Stomach smooth muscle (tissue), 2 donors: ENCODE data around the gene SLC35A2.
"Not testable (repeated sequence)": the region's sequence is repeated elsewhere in the genome, so short reads cannot be mapped to it uniquely, and the experiment has no call there.

Experiments used
- H3K27ac ChIP-seq: one replicate; pipeline ENCODE4 v1.7.0; 2013; ENCODE audit warnings: mild to moderate bottlenecking, low read length, inconsistent platforms
- H3K27me3 ChIP-seq, 2 donors: one replicate each; pipeline ENCODE4 v1.7.0; 2013; ENCODE audit warnings: low read length in 2 of 2; ENCODE audit not compliant: insufficient read depth in 2 of 2, control insufficient read depth in 1 of 2
- H3K36me3 ChIP-seq, 2 donors: one replicate each; pipeline ENCODE4 v1.7.0; 2013; ENCODE audit warnings: low read length in 2 of 2; ENCODE audit not compliant: control insufficient read depth in 2 of 2, insufficient read depth in 2 of 2
- H3K4me1 ChIP-seq: one replicate; pipeline ENCODE4 v1.7.0; 2013; ENCODE audit warnings: low read length; ENCODE audit not compliant: control insufficient read depth, insufficient read depth
- H3K4me3 ChIP-seq, 2 donors: one replicate each; pipeline ENCODE4 v1.7.0; 2013; ENCODE audit warnings: low read length in 2 of 2
- H3K9ac ChIP-seq, 2 donors: one replicate each; pipeline ENCODE4 v1.7.0; 2013; ENCODE audit warnings: low read length in 2 of 2, mild to moderate bottlenecking in 1 of 2
- H3K9me3 ChIP-seq, 2 donors: one replicate each; pipeline ENCODE4 v1.7.0; 2013; ENCODE audit warnings: low read length in 2 of 2; ENCODE audit not compliant: control insufficient read depth in 2 of 2
- donor health status: healthy.
- donor health status: Pancreatic carcinoma.

The SLC35A2 gene

DNA sequence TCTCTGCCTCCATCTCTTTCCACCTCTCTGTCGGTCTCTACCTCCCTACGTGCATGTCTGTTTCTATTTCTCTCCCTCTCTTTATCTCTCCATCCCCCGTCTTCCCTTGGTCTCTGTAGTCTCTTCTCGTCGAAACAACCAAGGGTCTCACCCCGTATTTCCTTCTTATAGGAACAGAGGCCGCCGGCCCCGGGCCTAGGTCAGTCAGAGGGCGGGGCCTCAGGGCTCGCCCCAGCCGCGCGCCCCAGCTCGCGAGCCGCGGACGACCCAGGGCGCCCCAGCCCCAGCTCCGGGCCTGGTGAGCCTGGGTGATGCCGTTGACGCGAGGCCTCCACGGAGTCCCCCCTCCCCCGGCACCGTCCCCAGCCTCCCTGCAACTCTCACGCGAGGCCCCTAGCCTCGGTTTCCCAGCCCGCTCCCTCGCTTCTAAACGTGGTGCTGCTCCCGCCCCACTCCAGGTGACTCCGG lies 20.5 kb downstream of the SLC35A2 start:
- no peak overlapping the region for H3K27ac ChIP-seq
- H3K27me3 ChIP-seq = peaks cover 0 to 5% of the 10 kb centered on the region in 2 donors
- peaks cover 0 to 5% of the 10 kb centered on the region in 2 donors for H3K36me3 ChIP-seq
- H3K4me3 ChIP-seq = peak overlapping the region; percentile 40 to 69
- H3K9ac ChIP-seq = peak overlapping the region; percentile 61 to 68
- H3K9me3 ChIP-seq = no peaks in the 10 kb centered on the region
- H3K4me1 ChIP-seq = peaks cover 8% of the 10 kb centered on the region

DNA sequence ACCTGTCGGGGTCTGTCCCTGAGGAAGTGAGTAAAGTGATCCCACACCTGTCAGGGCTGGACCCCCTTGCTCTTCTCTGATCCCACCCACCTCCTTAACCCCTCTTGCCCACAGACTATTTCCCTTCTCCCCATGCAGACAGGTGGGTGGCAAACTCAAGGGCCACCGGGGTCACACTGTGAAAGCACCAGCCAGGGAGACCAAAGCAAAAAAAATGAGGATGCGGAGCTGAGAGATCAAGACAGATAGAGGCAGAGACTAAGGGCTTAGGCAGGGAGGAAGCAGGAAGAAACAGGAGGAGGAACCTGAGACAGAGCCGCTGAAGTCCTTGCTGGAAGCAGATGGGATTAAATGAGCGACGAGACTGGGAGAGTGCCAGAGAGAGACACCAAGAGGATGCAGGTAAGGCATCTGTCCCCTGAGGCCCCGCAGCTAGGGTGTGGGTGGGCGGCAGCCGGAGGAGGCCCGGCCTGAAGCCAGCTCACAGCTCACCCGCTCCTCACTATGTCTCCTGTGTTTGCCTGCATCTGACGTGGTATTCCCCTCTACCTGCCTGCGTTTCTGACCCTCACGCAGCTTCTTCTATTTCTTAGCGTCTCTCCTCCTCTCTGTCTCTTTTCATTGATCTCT lies 21.0 kb downstream of the SLC35A2 start:
- Histone ChIP-seq H3K9me3 (no peaks in the 10 kb centered on the region), H3K4me3 (peak overlapping the region; percentile 40 to 69), H3K4me1 (peaks cover 8% of the 10 kb centered on the region), H3K27ac (no peak overlapping the region), H3K9ac (peak overlapping the region; percentile 61 to 68), H3K36me3 (peaks cover 0 to 5% of the 10 kb centered on the region in 2 donors), H3K27me3 (peaks cover 0 to 5% of the 10 kb centered on the region in 2 donors)

DNA sequence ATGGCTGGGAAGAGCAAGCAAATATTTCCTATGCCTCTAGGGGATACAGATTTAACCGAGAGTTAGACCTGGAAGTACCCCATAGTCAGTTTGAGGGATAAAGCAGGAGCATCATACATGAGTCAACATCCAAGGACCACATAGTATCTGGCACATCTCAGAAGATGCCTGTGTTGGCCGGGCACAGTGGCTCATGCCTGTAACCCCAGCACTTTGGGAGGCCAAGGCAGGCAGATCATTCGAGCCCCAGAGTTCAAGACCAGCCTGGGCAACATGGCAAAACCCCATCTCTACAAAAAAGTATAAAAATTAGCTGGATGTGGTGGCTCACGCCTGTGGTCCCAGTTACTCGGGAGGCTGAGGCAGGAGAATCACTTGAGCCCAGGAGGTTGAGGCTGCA lies 24.9 kb downstream of the SLC35A2 start:
- not testable (repeated sequence) for H3K27ac ChIP-seq, H3K4me3 ChIP-seq, H3K9ac ChIP-seq, H3K4me1 ChIP-seq, H3K36me3 ChIP-seq, H3K9me3 ChIP-seq, H3K27me3 ChIP-seq

DNA sequence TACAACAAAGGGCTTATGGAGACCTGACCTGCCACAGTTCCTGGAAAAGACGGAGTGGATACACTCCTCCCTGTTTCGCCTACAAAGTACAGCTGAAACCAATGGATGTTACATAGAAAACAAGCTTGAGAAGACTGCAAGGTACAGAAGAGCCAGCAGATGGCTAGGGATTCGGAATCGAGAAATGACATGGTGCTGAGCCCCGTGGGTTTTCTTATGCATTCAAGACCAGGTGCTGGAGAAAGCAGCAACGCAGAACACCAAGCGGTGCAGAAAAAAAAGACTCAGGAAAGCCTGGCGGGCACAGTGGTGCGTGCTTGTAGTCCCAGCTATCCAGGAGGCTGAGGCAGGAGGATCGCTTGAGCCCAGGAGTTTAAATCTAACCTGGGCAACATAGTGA lies 27.7 kb downstream of the SLC35A2 start:
- Histone ChIP-seq H3K27ac (no peak overlapping the region), H3K4me1 (no peaks in the 10 kb centered on the region), H3K27me3 (peaks cover 0 to 2% of the 10 kb centered on the region in 2 donors), H3K9ac (no peak overlapping the region), H3K4me3 (no peak overlapping the region), H3K9me3 (no peaks in the 10 kb centered on the region), H3K36me3 (no peaks in the 10 kb centered on the region)

DNA sequence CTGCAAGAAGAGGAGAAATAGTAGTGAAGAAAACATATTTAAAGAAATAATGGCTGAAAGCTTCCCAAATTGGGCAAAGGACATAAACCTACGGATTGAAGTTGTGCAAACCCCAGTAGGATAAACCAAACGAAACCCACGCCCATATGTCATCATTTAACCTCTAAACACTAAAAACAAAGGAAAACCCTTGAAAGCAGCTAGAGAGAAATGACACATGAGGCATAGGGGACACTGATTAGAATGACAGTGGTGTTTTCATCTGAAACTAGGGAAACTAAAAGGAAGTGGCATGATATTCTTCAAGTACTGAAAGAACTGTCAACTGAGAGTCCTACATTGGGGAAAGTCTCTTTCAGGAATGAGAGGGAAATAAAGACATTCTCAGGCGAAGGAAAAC lies 34.5 kb downstream of the SLC35A2 start:
- H3K9me3 ChIP-seq, H3K27ac ChIP-seq, H3K27me3 ChIP-seq, H3K9ac ChIP-seq, H3K4me3 ChIP-seq, H3K4me1 ChIP-seq, H3K36me3 ChIP-seq: not testable (repeated sequence)

DNA sequence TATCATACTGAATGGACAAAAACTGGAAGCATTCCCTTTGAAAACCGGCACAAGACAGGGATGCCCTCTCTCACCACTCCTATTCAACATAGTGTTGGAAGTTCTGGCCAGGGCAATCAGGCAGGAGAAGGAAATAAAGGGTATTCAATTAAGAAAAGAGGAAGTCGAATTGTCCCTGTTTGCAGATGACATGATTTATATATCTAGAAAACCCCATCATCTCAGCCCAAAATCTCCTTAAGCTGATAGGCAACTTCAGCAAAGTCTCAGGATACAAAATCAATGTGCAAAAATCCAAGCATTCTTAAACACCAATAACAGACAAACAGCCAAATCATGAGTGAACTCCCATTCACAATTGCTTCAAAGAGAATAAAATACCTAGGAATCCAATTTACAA lies 39.4 kb downstream of the SLC35A2 start:
- not testable (repeated sequence) for H3K9ac ChIP-seq, H3K36me3 ChIP-seq, H3K4me1 ChIP-seq, H3K9me3 ChIP-seq, H3K27ac ChIP-seq, H3K4me3 ChIP-seq, H3K27me3 ChIP-seq

DNA sequence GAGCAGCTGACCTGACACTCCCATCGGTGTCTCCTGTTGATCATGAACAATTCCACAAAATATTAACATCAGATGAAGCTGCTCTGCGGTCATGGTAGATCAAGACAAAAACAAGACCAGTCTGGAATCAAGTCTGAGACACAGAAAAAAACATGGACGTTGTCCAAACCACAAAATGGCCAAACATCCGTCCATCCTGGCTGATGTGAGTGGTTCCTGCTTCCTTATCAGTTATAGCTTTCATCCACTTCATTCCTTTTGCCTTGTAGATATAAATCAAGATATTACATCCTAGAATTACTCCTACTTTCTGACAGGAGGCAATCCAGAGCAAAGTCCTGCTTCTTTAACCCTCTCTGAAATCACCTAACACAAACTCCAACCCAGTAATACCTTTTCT lies 47.2 kb downstream of the SLC35A2 start:
- no peaks in the 10 kb centered on the region for H3K36me3 ChIP-seq
- H3K27me3 ChIP-seq = peaks cover 0 to 4% of the 10 kb centered on the region in 2 donors
- H3K4me3 ChIP-seq = no peak overlapping the region
- no peak overlapping the region for H3K9ac ChIP-seq
- H3K4me1 ChIP-seq = no peaks in the 10 kb centered on the region
- H3K9me3 ChIP-seq = no peaks in the 10 kb centered on the region
- no peak overlapping the region for H3K27ac ChIP-seq

DNA sequence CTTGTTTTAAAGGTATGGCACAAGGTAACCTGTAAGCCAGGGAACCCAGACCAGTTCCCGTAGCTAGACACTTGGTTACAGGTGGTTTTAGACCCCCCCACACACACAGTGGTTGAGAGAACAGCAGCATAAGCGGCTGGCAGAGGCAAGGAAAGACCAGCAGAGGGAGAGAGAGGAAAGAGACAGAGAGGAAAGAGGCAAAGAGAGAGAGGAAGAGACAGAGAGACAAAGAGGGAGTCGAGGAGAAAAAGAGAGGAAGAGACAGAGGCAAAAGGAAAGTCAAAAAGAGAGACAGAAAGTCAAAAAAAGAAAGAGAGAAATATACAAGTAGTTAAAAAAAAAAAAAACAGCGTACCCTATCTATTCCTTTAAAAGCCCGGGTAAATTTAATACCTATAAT lies 56.5 kb downstream of the SLC35A2 start:
- Histone ChIP-seq H3K9ac (no peak overlapping the region), H3K27me3 (peaks cover 0 to 3% of the 10 kb centered on the region in 2 donors), H3K36me3 (no peaks in the 10 kb centered on the region), H3K4me3 (no peak overlapping the region), H3K9me3 (no peaks in the 10 kb centered on the region), H3K4me1 (no peaks in the 10 kb centered on the region), H3K27ac (no peak overlapping the region)

DNA sequence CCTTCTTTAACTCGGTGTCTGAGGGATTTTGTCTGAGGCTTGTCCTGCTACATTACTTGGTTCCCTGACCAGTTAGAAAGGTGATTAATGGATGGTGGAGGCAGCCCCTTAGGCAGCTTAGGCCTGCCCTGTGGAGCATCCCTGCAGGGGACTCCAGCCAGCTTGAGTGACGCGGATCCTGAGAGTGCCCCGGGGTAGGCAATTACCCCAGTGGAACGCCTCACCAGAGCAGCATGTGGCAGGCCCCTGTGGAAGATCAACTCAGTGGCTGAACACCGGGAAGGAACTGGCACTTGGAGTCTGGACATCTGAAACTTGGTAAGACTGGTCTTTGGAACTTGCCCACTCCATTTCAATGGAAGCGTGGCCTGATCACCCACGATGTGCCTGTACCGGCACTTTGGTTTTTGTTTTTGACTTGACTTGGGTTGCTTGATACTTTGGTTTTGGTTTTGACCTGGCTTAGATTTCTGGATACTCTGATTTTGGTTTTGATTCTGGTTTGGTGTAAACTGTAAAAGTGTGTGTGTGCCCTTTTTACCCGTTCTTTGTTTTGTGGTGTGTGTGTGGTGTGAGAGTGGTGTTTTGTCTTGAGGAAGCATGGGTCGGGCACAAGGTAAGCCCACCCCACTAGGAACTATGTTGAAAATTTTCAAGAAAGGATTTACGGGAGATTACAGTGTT lies 57.2 kb downstream of the SLC35A2 start:
- not testable (repeated sequence) for H3K27me3 ChIP-seq, H3K27ac ChIP-seq, H3K4me1 ChIP-seq, H3K36me3 ChIP-seq, H3K9ac ChIP-seq, H3K9me3 ChIP-seq, H3K4me3 ChIP-seq

DNA sequence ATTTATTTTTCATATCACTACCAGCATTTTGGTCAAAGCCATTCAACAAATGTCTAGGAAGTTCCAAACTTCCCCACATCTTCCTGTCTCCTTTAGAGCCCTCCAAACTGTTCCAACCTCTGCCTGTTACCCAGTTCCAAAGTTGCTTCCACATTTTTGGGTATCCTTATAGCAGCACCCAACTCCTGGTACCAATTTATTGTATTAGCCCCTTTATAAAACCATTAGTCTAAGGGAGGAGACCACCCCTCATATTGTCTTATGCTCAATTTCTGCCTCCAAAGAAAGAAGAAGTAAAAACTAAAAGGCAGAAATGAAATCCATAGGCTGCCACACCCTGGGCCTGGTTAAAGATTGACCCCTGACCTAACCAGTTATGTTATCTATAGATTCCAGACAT lies 58.0 kb downstream of the SLC35A2 start:
- not testable (repeated sequence) for H3K27me3 ChIP-seq, H3K27ac ChIP-seq, H3K4me3 ChIP-seq, H3K4me1 ChIP-seq, H3K9me3 ChIP-seq, H3K9ac ChIP-seq, H3K36me3 ChIP-seq
